GM19193 (cell line): Measurements from ENCODE around the gene ANKRD60.

ENCODE experiments used
- POLR2A ChIP-seq: IDR thresholded peaks from 4 replicates; pipeline ENCODE4 v1.6.1; 2011; ENCODE audit not compliant: insufficient read depth, insufficient read length; ENCODE audit errors: extremely low read depth

Gene ANKRD60, protein sequence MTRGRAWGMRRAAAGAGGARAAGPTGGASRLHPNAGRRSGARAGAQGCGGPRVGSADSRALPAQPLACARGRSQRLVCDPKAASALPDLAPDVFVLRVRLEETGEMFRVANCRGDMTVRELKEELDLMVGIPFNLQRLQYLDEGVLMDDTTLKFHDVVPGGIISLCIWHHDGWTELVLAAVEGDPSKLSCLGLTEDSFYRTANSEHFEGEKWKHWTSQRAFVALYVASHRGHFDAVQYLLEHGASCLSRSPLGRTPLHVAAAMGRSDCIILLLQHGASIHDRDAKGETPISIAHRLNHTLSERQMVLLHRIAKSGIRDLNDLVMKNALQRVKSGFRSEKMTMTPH

DNA sequence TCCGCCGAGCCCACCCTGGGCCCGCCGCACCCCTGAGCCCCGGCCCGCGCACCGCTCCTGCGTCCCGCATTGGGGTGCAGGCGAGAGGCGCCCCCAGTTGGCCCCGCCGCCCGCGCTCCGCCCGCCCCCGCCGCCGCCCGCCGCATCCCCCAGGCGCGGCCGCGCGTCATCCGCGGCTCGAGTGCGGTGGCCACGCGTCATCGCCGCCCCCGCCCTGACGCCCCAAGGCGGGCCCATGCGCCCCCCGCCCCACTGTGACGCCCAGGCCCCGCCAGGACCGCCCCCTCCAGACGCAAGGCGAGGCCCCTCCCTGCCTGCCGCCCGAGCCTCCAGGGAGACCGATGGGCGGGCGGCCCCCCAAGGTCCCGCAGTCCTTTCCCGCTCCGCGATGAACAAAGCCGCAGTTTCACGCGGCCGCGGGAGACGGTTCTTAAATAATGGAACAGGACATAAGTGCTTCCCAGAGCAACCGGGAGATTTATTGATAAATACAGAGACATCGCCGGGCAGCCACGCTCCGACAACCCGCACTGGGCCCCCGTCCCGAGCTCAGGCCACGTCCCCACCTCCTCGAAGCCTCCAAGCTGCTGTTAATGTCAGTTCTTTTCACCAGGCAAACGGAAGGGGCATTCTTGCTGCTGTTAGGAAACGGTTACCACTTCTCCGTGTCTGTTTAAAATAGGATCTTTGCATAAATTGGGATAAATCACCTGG is at the start of gene ANKRD60:
TSS of gene ANKRD60 (minus strand) at position 170 of the 714 bp plus-strand sequence. CDS start at position 170, 0 bp downstream.
- TF ChIP-seq POLR2A: no peak

DNA sequence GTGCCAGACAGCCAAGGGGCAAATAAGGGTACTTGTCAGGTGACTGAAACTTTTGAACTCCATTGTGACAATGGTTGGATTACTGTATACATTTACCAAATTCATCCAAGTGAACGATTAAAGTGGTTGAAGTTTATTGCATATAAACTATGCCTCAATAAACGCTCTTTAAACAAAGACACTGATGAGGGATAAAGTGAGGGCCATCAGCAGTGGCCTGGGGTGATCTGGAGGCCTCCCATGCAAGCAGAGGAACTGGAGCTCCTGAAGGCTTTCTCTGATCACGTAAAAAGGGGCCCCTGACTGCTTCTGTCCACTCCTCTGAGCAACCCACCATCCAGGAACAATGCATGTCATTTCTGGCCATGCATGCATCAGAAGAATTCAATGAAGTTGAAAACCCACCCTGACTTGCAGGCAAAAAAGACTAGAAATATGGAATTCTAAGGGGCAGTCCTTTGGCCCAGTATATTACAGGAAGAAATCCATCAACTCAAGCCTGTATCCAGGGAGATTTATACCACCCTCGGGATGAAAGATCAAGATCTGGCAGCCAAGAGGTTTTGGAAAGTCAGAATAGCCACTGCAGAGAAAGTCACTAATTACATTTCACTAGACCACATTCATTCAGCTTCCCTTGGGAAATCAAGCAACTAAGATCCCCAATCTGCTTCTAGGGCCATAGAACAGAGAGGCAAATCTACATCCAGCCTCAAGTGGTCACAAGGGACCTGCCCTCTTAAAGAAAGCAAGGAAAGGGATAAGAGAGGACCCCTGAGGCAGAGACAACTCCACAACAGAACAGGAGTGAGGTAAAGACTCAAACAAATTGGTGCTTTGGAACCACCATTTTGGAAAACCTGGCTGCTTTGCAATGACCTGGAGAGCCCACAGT is 49.4 kb upstream of the ANKRD60 start:
- no peak for TF ChIP-seq POLR2A

DNA sequence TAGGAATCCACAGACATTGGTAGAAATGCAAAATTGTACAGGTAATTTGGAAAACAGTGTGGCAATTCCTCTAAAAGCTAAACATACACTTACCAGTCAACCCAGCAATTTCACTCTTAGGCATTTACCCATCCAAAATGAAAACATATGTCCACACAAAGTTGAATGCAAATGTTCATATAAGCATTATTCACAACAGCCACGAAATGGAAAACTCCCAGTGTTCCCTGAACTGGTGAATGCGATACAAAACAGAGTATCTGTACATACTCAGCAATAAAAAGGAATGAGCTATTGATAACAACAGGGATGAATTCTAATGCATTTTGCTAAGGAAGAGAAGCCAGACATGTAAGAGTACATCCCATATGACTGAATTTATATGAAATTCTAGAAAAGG is 48.7 kb upstream of the ANKRD60 start:
- TF ChIP-seq POLR2A: no peak

DNA sequence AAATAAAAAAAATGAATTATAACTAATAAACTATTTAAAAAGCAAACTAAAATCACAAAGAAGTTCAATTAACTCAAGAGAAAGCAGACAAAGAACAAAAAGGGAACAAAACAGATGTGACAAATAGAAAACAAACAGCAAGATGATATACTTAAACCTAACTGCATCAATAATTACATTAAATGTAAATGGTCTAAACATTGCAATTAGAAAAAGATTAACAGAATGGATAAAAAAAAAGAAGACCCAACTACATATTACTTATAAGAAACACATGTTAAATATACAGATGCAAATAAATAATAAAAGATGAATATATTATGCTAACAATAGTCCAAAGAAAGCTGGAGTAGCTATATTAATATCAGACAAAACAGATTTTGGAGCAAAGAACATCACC is 45.9 kb upstream of the ANKRD60 start:
- TF ChIP-seq POLR2A: no peak

DNA sequence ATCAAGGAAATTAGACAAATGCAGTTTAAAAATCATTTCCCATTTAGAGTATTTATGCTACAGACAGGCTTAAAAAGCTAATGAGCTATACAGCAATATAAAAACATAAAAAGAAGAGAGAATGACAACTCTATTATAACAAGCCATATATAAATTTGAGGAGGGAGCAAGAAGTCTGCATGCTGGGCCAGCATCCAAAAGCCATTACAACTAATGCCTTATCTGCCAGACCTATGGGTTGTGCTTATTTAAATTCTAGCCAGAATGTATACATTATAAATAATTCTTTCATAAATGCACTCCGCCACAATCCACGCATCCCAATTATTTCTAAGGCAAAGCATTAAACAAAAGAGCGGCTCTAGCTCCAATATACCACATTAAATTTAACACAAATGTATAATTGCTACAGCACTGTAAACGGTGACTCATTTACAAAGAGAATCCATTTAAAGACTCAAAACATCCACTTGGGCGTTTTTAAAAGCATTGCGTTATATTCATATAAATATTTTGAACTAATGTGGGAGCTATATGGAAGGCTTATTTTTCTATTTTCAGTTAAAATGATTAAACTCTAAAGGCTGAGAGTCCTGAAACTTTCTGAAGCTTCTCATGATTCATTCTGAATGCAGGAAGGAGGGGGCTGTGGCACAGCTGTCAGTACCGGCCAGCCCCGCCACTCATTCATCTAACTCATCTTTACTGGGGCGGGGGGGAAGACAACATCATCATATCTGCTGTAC is 43.3 kb upstream of the ANKRD60 start:
- TF ChIP-seq POLR2A: no peak

DNA sequence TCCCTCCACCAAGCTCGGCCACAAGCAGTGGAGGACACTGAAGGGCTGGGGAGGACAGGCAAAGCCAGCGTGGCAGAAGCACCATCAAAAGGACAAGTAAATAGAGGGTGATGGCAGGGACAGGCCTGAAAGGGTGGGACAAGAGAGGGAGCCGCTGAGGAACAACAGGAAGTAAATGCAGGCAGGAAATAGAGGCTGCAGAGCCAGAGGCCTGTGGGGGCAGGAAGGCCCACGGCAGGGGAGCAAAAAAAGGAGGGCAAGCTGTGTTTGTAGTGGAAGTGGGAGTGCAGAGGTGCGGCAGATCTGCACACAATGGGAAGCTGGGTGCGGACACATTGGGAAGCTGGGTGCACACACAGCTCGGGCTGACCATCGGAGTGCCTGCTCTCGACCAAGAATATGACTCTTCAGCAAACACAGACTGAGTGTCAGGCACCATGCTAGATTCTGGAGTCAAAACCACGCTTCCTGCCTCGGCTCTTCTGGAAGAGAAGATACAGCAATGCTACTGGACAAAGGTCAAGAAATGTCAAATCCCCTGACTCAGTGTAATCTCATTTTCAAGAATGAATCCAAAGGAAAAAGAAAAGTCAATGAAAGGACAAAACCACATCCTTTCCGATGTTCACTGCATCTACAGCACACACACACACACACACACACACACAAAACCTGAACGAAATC is 40.6 kb upstream of the ANKRD60 start:
- no peak for TF ChIP-seq POLR2A

DNA sequence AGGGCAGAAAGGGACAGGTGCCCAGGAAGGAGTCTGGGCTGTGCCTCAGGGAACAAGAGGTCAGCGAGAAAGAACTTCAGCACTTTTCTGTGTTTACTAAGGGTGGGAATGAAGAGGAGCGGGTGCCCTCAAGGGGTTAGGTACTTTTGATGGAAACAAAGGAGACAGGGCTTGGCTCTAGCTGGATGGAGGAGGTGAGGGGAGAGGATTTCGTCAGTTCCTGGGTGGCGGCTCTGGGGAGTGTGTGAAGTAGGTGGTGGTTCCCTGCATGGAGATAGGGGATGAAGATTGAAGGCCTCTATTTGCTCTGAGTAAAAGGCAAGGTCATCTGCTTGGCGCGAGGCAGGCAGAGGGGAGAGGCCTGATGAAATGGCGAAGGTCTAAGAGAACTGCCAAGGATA is 40.0 kb upstream of the ANKRD60 start:
- TF ChIP-seq POLR2A: no peak

DNA sequence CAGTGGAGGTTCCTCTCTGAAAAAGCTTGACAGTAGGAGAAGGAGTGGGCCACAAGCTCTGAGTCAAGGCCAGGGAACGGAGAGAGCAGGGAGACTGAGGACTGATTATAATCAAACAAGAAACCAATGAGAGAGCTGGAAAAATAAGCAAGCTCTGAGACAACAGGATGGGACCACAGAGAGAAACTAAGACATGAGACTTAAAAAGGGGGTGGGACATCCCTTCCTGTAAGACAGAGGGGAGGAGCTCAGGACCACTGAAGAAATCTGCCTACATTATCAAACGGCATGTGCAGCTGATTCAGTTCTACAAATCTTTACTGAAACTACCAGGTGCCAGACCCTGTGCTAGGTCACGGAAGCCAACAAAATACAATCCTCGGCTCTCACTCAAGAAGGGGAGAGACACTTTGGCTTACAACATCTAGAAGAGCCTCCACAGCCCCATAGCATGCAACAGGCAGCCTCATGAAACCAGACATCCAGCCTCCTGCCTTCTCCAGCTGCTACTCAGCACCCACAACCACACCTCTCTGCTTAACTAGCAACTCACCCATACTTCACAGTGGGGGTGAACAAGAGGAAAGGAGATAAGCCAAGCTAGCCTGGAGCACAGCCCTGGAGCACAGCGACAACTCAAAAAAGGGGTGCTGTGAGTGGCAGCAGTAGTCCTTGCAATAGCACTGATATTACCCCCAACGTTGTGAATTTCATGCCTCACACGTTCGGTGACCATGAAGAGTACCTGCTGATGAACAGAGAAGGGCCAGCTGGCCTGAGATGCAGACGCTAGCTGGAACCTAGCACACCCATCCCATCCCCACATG is 39.1 kb upstream of the ANKRD60 start:
- TF ChIP-seq POLR2A: no peak

DNA sequence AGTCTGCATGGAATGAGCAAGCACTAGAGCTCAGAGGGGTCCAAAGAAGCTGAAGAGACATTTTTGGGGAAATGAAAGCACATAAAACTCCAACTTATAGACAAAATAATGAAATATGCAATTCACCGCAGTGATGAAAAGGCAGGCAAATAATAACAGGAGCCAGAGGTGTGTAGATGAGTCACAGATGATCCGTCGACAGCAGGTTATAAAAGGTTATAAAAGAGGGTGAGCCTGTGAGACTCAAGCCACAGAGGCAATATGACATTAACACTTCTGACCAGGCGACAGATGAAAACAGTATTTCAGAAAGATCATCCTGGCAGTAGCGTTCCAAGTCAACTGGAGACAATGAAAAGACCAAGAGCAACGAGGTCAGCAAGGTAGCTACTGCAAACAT is 35.8 kb upstream of the ANKRD60 start:
- TF ChIP-seq POLR2A: no peak

DNA sequence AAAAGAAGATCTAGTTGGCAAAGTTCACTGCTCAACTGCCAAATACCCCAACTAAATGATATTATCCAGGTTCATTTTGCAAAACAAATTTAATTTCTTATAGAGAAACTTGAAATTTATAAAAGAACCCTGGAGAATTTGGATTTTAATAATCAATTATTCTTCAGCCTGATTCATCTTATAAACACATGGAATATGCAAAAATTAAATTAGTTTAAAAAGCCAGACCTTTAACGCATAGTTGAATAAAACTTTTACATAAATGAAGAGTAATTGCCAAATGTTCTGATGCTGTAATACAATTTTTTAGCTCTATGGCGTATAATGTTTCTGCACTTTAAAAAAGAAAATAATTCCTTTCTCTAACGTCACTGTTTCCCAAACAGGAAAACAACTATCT is 33.2 kb upstream of the ANKRD60 start:
- no peak for TF ChIP-seq POLR2A

DNA sequence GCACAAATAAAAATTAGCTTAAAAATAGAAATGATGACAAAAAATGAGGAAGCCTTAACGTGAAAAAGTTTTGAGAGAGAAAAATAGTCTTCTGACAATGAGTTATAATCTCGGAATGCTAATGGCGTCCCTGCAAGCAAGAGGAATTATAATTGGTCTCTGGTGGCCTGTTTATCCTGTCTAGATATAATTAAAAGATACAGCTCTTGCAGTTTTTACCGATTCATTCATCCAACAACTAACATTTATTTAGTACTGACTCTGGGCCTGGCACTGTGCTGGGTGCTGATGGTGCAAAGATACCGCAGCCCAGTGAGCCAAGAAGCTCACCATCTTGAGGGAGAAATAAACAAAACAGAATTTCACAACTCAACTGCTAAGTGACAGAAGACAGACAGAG is 31.6 kb upstream of the ANKRD60 start:
- TF ChIP-seq POLR2A: no peak

DNA sequence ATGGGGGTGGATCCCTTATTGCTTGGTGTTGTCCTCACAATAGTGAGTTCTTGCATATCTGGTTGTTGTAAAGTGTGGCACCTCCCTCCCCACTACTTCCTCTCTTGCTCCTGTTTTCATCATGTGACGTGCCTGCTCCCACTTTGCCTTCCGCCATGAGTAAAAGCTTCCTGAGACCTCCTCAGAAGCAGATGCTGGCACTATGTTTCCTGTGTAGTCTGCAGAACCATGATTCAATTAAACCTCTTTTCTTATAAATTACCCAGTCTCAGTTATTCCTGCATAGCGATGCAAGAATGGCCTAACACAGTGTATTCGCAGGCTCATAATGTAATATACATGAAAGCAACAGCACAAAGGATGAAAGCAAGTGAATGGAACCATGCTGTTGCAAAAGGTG is 28.4 kb upstream of the ANKRD60 start:
- no peak for TF ChIP-seq POLR2A

DNA sequence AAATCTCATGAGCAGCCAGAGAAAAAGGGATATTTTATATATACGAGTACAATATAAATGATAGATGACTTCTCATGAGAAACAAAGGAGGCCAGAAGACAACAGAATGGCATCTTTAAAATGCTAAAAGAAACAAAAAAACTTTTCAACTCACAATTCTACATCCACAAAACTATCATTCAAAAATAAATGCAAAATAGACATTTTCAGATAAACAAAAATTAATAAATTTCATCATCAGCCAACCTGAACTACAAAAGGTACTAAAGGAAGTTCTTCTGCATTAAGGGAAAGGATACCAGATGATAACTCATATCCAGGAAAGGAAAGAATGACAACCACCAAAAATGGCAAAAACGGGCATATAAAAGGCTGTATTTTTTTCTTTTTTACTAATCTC is 27.9 kb upstream of the ANKRD60 start:
- no peak for TF ChIP-seq POLR2A
